RWPE2 (cell line): ENCODE results near the gene USF3.
A peak's percentile ranks its signal among the peaks of the same experiment; 100 is the strongest.

Experiments
- ATAC-seq: fragments of 200-7000 bp; cut with Tn5 transposase; 3 replicates; pipeline ENCODE4 v1.9.1; 2021; ENCODE audit warnings: low read depth
- DNase-seq: peaks from one replicate; pipeline ENCODE4 v3.0.0-alpha.2; 2020; ENCODE audit warnings: low spot score
- H3K27ac ChIP-seq: fragments of 450-650 bp; 2 replicates; pipeline ENCODE4 v1.5.1; 2017; ENCODE audit warnings: mild to moderate bottlenecking; ENCODE audit not compliant: poor library complexity, severe bottlenecking
- H3K27me3 ChIP-seq: fragments of 250-450 bp; sonication (Bioruptor Pico); 2 replicates; pipeline ENCODE4 v1.5.1; 2021; ENCODE audit warnings: mild to moderate bottlenecking, moderate library complexity; ENCODE audit not compliant: insufficient read depth, poor library complexity, severe bottlenecking
- H3K36me3 ChIP-seq: fragments of 250-450 bp; sonication (Bioruptor Pico); 2 replicates; pipeline ENCODE4 v1.5.1; 2020; ENCODE audit warnings: low read depth, mild to moderate bottlenecking, moderate library complexity
- H3K4me1 ChIP-seq: fragments of 250-450 bp; sonication (Bioruptor Pico); 2 replicates; pipeline ENCODE4 v1.5.1; 2021; ENCODE audit warnings: mild to moderate bottlenecking, moderate library complexity; ENCODE audit not compliant: insufficient read depth, poor library complexity, severe bottlenecking
- H3K4me3 ChIP-seq: fragments of 250-450 bp; sonication (Bioruptor Pico); 2 replicates; pipeline ENCODE4 v1.5.1; 2021; ENCODE audit warnings: mild to moderate bottlenecking, moderate library complexity; ENCODE audit not compliant: severe bottlenecking
- H3K9me3 ChIP-seq: fragments of 250-450 bp; sonication (Bioruptor Pico); 2 replicates; pipeline ENCODE4 v1.5.1; 2021; ENCODE audit warnings: mild to moderate bottlenecking, moderate library complexity; ENCODE audit not compliant: severe bottlenecking
- CTCF ChIP-seq: fragments of 450-650 bp; IDR thresholded peaks from one replicate; pipeline ENCODE4 v1.5.1; 2017; ENCODE audit warnings: mild to moderate bottlenecking, moderate library complexity; ENCODE audit not compliant: poor library complexity, severe bottlenecking

Gene USF3

DNA sequence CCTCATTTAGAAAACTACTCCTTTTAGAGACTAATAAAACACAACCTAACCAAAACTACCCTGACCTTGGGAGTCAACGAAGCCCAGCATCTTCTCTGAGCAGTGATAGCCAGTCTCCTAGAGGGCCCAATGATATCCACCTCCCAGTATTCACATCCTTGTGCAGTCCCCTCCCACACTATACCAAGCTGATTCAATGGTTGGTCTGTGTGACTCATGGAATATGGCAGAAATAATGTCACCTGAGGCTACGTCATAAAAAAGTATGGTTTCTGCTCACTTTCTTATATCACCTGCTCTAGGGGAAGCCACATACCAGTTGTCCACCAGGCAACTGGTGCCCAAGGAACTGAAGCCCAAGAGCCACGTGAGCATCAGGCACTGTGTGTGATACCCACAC, 21.4 kb upstream of the USF3 start:
- Histone ChIP-seq H3K27ac (no peak overlapping the region), H3K36me3 (peaks cover 51% of the 10 kb centered on the region), H3K9me3 (no peaks in the 10 kb centered on the region), H3K4me1 (no peaks in the 10 kb centered on the region), H3K27me3 (no peaks in the 10 kb centered on the region), H3K4me3 (no peak overlapping the region)
- peak; percentile 40; the same call in 2 of the 3 replicates for ATAC-seq
- DNase-seq = no peak
- no peak for TF ChIP-seq CTCF

- Histone ChIP-seq H3K4me3 (no peak overlapping the region), H3K27me3 (no peaks in the 10 kb centered on the region), H3K36me3 (peaks cover 45% of the 10 kb centered on the region), H3K27ac (no peak overlapping the region), H3K9me3 (no peaks in the 10 kb centered on the region), H3K4me1 (no peaks in the 10 kb centered on the region)
- ATAC-seq (no peak), DNase-seq (no peak)
- no peak for TF ChIP-seq CTCF
Observed at GRCh38 chr3:113717308-113717707, 20.9 kb upstream of the USF3 start.

DNA sequence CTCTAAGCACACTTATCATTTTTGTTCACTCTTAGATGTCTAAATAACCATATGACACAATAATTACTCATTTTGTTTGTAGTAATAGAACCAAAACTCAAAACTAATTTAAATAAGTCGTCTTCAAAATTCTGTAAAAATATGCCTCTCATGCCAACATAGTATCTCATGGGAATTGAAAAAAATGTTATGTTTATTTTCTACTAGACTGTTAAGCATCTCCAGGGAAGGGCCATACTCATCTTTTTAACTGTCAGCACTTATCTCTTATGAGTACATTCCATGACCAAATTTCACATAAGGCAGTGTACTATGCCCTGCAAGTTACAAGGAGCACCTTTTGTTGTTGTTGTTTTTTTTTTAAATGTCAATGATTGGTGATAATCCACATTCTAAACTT, 18.3 kb upstream of the USF3 start:
- no peak for TF ChIP-seq CTCF

GRCh38 chr3:113712129-113712528, 15.7 kb upstream of the USF3 start:
- TF ChIP-seq CTCF = no peak
- Histone ChIP-seq H3K4me3 (no peak overlapping the region), H3K9me3 (no peaks in the 10 kb centered on the region), H3K36me3 (0 out of 2 replicates have a peak, but pooled peaks cover 5% of the 10 kb centered on the region), H3K27ac (no peak overlapping the region), H3K27me3 (no peaks in the 10 kb centered on the region), H3K4me1 (no peaks in the 10 kb centered on the region)
- DNase-seq (no peak), ATAC-seq (peak; percentile 72)

More for the DNA sequence above, 18.3 kb upstream of the USF3 start:
- DNase-seq = no peak
- H3K4me3 ChIP-seq = no peak overlapping the region
- no peaks in the 10 kb centered on the region for H3K4me1 ChIP-seq
- no peak overlapping the region for H3K27ac ChIP-seq
- no peak for ATAC-seq
- no peaks in the 10 kb centered on the region for H3K9me3 ChIP-seq
- H3K36me3 ChIP-seq = peaks cover 19% of the 10 kb centered on the region
- no peaks in the 10 kb centered on the region for H3K27me3 ChIP-seq

GRCh38 chr3:113707835-113708234, 11.4 kb upstream of the USF3 start:
- no peaks in the 10 kb centered on the region for H3K4me1 ChIP-seq
- no peaks in the 10 kb centered on the region for H3K9me3 ChIP-seq
- no peaks in the 10 kb centered on the region for H3K27me3 ChIP-seq
- TF ChIP-seq CTCF = no peak
- no peak overlapping the region for H3K27ac ChIP-seq
- H3K36me3 ChIP-seq = no peaks in the 10 kb centered on the region
- DNase-seq (no peak), ATAC-seq (no peak)
- no peak overlapping the region for H3K4me3 ChIP-seq
